Stimulated activated CD4-positive, alpha-beta T cell treated with anti-CD3 and anti-CD28 coated beads, Interleukin-1b, Interleukin-23, amount 100 ng/mL, for 24 hours (primary cell): ENCODE measurements around the gene DGKZ.
A peak's percentile ranks its signal among the peaks of the same experiment; 100 is the strongest.
"Not testable (repeated sequence)": the region's sequence is repeated elsewhere in the genome, so short reads cannot be mapped to it uniquely, and the experiment has no call there.

Source experiments
- DNase-seq, 4 experiments: peaks; one replicate each; pipeline ENCODE4 v3.0.0-alpha.2; 2020; ENCODE audit warnings: low read depth in 4 of 4, low spot score in 1 of 4

The DGKZ gene

DNA sequence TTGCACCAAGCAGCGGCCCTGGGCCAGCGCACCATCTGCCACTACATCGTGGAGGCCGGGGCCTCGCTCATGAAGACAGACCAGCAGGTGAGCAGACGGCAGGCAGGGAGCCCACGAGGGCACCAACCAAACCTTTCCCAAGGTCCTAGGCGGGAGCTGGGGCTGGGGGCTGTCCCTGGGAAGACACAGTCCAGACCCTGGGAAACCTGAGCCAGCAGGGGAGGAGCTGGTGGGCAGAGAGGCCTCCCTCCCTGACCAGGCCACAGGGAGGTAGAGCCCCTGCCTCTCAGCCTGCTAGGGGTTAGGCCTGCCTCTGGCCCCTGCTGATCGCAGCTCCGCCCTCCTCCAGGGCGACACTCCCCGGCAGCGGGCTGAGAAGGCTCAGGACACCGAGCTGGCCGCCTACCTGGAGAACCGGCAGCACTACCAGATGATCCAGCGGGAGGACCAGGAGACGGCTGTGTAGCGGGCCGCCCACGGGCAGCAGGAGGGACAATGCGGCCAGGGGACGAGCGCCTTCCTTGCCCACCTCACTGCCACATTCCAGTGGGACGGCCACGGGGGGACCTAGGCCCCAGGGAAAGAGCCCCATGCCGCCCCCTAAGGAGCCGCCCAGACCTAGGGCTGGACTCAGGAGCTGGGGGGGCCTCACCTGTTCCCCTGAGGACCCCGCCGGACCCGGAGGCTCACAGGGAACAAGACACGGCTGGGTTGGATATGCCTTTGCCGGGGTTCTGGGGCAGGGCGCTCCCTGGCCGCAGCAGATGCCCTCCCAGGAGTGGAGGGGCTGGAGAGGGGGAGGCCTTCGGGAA lies 32.4 kb downstream of the DGKZ start:
- not testable (repeated sequence) for DNase-seq

GRCh38 chr11:46380340-46381047 lies 33.2 kb downstream of the DGKZ start:
- peak in 3 of 4 experiments; percentile 32 to 66 (median 49) for DNase-seq

DNA sequence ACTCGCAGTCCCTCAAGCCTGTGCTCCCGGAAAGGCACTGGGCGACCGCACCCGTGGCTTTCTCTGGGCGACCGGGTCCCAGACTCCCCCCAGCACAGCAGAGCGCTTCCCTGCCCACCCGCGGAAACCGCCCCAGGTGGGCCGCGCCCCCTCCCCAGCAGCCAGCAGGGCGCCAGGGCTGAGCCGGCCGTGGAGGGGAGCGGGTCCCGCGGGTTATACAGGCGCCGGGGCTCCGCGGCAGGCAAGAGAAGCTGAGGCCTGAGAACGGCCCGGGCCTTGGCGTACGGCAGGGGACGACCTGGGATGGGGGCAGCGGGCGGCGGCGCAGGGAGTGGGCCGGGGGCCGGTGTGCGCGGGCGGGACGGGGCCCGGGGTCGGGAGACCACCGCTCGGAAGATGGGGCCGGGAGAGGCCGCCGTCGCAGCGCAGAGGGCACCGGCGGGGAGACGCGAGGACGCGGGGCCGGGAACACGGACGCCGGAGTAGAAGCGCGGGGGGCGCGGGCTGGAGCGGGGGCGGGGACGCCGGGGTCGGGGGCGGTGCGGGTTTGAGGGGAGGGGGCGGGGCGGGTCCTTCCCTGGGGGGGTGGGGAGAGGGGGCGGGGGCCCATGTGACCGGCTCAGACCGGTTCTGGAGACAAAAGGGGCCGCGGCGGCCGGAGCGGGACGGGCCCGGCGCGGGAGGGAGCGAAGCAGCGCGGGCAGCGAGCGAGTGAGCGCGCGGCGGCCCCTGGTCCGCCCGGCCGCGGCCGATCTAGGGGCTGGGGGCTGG lies 34.0 kb downstream of the DGKZ start, which contains the start of gene MDK:
MDK (plus strand) TSS at position 622 of the 771 bp plus-strand sequence. CDS start 389 bp downstream, outside the sequence.
- DNase-seq = no peak

DNA sequence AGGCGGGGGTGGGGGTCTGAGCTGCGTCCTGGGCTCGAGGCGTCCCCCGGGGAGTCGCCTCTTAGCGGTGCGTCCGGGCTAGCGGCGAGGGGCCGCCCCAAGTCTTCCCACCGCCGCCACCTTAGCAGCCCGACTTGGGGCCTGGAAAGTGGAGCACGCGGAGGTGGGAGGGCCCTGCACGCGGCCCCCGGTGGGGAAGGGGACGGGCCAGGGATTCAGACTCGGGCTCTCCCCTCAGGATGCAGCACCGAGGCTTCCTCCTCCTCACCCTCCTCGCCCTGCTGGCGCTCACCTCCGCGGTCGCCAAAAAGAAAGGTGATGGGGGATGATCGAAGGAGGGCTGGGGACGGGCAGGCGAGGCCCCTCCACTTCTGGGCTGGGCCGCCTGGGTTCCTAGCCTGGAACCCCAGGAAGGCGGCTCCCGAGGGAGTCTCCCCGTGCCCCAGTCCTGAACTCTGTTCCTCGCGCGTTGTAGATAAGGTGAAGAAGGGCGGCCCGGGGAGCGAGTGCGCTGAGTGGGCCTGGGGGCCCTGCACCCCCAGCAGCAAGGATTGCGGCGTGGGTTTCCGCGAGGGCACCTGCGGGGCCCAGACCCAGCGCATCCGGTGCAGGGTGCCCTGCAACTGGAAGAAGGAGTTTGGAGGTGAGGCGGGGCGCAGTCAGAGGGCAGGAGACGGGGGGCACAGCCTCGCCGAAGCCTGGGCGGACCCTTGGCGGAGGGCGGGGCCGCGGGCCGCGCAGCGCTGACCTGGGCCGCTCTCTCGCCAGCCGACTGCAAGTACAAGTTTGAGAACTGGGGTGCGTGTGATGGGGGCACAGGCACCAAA lies 34.8 kb downstream of the DGKZ start:
- DNase-seq = no peak

DNA sequence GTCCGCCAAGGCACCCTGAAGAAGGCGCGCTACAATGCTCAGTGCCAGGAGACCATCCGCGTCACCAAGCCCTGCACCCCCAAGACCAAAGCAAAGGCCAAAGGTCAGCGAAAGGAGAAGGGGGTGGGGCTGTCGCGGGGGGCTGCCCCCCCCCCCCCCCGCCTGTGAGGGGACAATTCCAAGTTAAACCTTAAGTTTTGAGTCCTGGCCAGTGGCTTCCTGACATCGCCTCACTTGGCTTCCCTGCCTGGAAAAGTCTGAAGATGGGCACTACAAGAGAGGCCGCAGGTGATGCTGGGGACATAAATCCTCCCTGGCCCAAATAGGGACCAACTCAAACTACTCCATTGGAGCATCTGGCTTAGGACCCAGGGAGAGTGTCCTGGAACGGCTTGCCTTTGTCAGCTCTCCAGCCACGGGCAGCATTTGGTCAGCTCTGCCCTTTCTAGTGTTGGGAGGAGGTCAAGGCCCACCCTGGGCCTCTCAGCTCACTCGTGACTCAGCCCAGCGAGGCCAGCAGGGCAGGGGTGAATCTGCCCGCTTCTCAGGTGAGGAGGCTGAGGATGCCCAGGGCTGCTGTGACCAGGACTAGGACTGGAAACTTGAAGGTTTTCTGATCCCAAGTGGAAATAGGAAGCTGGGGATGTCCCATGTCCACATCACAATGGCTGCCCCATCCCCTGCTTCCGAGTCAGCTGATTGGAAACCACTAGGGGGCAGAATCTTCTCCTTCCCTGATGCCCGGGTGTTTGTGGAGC lies 35.6 kb downstream of the DGKZ start:
- no peak for DNase-seq

DNA sequence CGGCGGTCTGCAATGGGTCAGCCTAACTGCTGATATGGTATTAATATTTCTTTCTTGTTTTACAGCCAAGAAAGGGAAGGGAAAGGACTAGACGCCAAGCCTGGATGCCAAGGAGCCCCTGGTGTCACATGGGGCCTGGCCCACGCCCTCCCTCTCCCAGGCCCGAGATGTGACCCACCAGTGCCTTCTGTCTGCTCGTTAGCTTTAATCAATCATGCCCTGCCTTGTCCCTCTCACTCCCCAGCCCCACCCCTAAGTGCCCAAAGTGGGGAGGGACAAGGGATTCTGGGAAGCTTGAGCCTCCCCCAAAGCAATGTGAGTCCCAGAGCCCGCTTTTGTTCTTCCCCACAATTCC lies 36.1 kb downstream of the DGKZ start:
- DNase-seq = no peak

GRCh38 chr11:46383974-46384701 lies 36.9 kb downstream of the DGKZ start:
- no peak for DNase-seq

GRCh38 chr11:46385169-46386004 lies 38.1 kb downstream of the DGKZ start:
- DNase-seq = no peak

- DNase-seq = no peak
Measured at GRCh38 chr11:46386005-46386578, 38.8 kb downstream of the DGKZ start.

GRCh38 chr11:46386674-46387073 lies 39.4 kb downstream of the DGKZ start:
- no peak for DNase-seq

DNA sequence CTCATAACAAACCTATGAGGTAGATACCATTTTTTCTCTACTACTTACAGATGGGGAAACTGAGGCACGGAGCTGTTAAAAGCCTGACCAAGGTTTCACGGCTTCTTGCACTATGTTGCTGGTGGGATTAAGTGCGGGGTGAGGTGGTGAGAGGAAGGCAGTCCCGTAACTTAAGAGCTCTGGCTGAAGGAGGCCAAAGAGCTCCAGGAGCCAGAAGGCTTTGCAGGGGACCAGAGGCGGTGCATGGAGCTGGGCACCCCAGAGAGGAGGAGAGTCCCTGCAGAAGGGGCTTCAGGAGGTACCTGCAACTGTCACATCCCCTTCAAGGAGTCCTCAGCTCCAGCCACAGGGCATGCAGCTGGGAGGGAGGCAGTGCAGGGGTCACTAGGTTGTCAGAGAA lies 40.2 kb downstream of the DGKZ start:
- no peak for DNase-seq

DNA sequence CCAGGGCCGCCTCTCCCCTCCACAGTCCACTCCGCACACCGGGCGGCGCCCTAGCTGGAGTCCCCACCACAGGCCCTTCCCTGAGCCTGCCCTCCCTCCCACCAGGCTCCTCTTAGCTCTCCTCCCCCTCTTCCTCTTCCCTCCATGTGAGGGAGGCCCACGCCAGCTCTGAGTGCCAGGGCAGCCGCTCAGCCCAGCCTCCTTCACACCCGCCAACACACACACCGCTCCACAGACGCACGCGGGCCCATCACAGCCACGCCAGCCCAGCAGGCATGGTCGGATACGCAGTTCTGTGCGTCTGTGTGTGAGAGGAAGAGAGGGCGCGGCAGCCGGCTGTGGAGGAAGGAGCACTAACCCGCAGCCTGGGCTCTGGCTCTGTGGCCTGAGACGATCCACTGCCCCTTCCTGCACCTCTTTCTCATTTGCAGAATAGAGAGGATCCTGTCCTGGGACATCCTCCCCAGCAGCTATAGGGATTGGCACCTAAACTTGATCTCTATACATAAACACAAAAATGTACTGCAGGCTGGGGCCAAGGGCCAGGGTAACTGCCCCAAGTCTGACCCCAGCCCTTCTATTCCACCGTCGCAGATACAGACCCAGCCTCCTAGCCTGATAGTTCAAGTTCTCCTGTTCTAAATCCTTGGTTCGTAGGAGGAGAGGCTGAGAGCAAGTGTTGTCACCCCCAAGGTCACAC lies 40.8 kb downstream of the DGKZ start:
- no peak for DNase-seq

GRCh38 chr11:46388619-46389449 lies 41.6 kb downstream of the DGKZ start:
- no peak for DNase-seq

DNA sequence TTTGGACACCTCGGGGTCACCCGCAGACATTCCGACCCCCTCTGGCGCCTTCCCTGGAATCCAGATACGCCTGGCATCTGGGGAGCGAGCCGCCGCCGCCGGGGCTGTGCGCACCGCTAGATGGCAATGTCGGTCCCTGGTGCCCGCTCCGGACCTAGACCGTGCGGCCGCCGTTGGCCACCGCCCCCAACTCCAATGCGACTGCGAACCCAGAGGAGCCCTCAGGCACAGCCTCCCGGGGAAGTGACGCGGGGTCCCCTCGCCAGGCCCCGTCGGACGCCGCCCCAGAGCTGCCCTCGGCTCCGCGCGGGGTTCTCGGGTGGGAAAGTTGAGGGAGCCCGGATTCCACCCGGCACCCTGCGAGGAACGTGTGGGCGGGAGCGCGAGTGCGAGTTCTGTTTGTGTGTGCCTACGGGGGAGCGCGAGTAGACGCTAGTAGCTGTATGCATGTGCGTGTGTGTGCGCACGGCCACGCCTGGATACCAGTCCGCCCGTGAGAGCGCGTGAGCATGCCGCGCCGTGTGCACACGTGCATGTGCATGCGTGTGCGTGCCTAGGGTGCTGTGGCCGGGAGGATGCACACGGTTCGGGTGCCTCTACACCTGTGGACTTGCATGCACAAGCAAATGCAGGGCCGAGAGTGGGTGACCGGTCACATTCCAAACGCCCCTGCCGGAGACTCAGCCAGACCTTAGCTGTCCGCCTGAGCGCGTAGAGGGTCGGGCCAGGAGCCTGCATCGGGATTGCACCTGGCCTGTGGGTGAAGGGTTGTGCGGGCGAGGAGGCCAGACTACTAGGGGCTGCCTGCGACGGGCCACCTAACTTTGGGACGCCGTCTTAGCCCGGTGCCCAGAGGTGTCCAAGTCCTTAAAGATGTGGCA lies 42.4 kb downstream of the DGKZ start:
- peak in 3 of 4 experiments; percentile 34 to 46 (median 36) for DNase-seq

GRCh38 chr11:46390331-46391171 lies 43.3 kb downstream of the DGKZ start:
- no peak for DNase-seq
